Measurements from ENCODE around the gene EPHB1.

EPHB1 gene

DNA sequence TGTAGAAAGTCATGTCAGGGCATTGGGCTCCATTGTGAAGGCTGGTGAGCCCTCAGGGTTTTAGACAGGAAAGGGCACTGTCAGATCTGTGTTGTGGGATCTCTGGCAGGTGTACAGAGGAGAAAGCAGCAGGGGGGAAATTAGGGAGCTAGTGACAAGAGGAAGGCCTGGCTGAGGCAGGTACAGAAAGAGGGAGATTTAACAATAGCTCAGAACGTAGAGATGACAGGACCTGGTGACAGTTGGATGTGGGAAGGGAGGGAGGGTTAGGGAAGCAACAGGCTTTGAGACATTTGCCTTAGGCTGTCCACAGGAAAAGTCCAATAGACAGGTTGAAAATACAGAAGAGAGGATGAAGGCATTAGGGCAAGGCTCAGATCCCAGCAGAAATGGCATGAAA lies 288.1 kb downstream of the EPHB1 start:
- Histone ChIP-seq H3K27ac (replicated peaks) (no peak overlapping the region), H3K27me3 (ENCODE audit: insufficient read depth, poor library complexity, severe bottlenecking) (no peaks in the 10 kb centered on the region), H3K4me3 (replicated peaks; ENCODE audit: insufficient read depth, low read length) (no peak overlapping the region)
- TF ChIP-seq, protein P1, sequence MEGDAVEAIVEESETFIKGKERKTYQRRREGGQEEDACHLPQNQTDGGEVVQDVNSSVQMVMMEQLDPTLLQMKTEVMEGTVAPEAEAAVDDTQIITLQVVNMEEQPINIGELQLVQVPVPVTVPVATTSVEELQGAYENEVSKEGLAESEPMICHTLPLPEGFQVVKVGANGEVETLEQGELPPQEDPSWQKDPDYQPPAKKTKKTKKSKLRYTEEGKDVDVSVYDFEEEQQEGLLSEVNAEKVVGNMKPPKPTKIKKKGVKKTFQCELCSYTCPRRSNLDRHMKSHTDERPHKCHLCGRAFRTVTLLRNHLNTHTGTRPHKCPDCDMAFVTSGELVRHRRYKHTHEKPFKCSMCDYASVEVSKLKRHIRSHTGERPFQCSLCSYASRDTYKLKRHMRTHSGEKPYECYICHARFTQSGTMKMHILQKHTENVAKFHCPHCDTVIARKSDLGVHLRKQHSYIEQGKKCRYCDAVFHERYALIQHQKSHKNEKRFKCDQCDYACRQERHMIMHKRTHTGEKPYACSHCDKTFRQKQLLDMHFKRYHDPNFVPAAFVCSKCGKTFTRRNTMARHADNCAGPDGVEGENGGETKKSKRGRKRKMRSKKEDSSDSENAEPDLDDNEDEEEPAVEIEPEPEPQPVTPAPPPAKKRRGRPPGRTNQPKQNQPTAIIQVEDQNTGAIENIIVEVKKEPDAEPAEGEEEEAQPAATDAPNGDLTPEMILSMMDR (IDR thresholded peaks at IDR 0.05; ENCODE audit: insufficient read depth, low read length) = no peak
- TF ChIP-seq GABPA (IDR thresholded peaks at IDR 0.05; ENCODE audit: low read depth) (no peak), POLR2AphosphoS5 (IDR thresholded peaks at IDR 0.05; ENCODE audit: low read depth) (no peak), SPI1 (IDR thresholded peaks at IDR 0.05; ENCODE audit: borderline replicate concordance, low read depth) (no peak)
- TF ChIP-seq, protein P2, sequence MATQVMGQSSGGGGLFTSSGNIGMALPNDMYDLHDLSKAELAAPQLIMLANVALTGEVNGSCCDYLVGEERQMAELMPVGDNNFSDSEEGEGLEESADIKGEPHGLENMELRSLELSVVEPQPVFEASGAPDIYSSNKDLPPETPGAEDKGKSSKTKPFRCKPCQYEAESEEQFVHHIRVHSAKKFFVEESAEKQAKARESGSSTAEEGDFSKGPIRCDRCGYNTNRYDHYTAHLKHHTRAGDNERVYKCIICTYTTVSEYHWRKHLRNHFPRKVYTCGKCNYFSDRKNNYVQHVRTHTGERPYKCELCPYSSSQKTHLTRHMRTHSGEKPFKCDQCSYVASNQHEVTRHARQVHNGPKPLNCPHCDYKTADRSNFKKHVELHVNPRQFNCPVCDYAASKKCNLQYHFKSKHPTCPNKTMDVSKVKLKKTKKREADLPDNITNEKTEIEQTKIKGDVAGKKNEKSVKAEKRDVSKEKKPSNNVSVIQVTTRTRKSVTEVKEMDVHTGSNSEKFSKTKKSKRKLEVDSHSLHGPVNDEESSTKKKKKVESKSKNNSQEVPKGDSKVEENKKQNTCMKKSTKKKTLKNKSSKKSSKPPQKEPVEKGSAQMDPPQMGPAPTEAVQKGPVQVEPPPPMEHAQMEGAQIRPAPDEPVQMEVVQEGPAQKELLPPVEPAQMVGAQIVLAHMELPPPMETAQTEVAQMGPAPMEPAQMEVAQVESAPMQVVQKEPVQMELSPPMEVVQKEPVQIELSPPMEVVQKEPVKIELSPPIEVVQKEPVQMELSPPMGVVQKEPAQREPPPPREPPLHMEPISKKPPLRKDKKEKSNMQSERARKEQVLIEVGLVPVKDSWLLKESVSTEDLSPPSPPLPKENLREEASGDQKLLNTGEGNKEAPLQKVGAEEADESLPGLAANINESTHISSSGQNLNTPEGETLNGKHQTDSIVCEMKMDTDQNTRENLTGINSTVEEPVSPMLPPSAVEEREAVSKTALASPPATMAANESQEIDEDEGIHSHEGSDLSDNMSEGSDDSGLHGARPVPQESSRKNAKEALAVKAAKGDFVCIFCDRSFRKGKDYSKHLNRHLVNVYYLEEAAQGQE (IDR thresholded peaks at IDR 0.05; ENCODE audit: insufficient replicate concordance, low read depth) = no peak
- no peak for DNase-seq (ENCODE audit: low read depth in 1 of 2, low spot score in 1 of 2)

DNA sequence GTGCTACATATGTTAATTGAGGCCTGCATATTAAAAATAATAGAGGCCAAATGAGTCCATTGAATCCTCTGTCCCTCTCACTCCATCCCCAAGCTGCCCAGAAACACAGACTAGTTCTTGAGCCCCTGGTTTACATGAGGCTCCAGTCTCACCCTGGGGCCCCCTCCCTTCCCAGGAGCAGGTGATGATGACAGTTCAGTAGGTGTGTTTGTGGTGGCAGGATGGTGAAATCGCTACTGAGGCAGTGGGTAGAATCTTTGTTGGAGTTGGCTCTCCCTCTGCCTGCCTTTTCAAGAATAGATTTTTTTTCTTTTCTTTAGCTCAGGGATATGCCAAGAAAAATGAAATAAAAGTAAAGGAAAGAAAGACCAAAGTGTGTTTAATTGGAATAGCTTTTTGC lies 288.7 kb downstream of the EPHB1 start:
- Histone ChIP-seq H3K4me3 (replicated peaks; ENCODE audit: insufficient read depth, low read length) (no peak overlapping the region), H3K27me3 (ENCODE audit: insufficient read depth, poor library complexity, severe bottlenecking) (no peaks in the 10 kb centered on the region), H3K27ac (replicated peaks) (no peak overlapping the region)
- TF ChIP-seq, protein P2 (IDR thresholded peaks at IDR 0.05; ENCODE audit: insufficient replicate concordance, low read depth) = no peak
- TF ChIP-seq GABPA (IDR thresholded peaks at IDR 0.05; ENCODE audit: low read depth) = no peak
- TF ChIP-seq, protein P1 (IDR thresholded peaks at IDR 0.05; ENCODE audit: insufficient read depth, low read length) = no peak
- no peak for TF ChIP-seq POLR2AphosphoS5 (IDR thresholded peaks at IDR 0.05; ENCODE audit: low read depth)
- no peak for TF ChIP-seq SPI1 (IDR thresholded peaks at IDR 0.05; ENCODE audit: borderline replicate concordance, low read depth)
- DNase-seq (ENCODE audit: low read depth in 1 of 2, low spot score in 1 of 2) = no peak

DNA sequence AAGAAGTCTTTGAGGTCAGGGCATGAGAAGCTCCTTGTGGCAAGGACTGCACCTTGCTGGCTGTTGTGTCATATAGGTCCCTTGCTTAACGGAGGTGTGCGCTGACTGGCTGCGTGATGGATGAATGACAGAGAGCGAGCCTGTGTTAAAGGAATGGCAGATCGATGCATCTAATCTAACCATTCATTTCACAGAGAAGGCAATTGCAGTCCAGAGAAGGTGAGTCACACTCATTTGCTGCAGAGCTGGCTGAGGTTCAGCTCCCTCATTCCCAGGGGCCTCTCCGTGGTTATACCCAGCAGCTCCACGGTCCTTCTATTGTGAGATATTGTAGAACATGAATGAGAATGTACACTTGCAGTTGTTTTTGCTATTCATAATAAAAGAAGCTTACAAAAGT lies 289.3 kb downstream of the EPHB1 start:
- Histone ChIP-seq H3K27ac (replicated peaks) (no peak overlapping the region), H3K27me3 (ENCODE audit: insufficient read depth, poor library complexity, severe bottlenecking) (no peaks in the 10 kb centered on the region), H3K4me3 (replicated peaks; ENCODE audit: insufficient read depth, low read length) (no peak overlapping the region)
- TF ChIP-seq, protein P2 (IDR thresholded peaks at IDR 0.05; ENCODE audit: insufficient replicate concordance, low read depth) = no peak
- TF ChIP-seq POLR2AphosphoS5 (IDR thresholded peaks at IDR 0.05; ENCODE audit: low read depth) (no peak), SPI1 (IDR thresholded peaks at IDR 0.05; ENCODE audit: borderline replicate concordance, low read depth) (no peak), GABPA (IDR thresholded peaks at IDR 0.05; ENCODE audit: low read depth) (no peak)
- TF ChIP-seq, protein P1 (IDR thresholded peaks at IDR 0.05; ENCODE audit: insufficient read depth, low read length) = no peak
- DNase-seq (ENCODE audit: low read depth in 1 of 2, low spot score in 1 of 2) = no peak
